Measurements from ENCODE around the gene GALNT2.

Gene GALNT2

GRCh38 chr1:230171356-230172015, 104.4 kb downstream of the GALNT2 start:
- no peak for DNase-seq

GRCh38 chr1:230172016-230172537, 105.0 kb downstream of the GALNT2 start:
- no peak for DNase-seq

GRCh38 chr1:230173187-230173975, 106.3 kb downstream of the GALNT2 start:
- DNase-seq: no peak

DNA sequence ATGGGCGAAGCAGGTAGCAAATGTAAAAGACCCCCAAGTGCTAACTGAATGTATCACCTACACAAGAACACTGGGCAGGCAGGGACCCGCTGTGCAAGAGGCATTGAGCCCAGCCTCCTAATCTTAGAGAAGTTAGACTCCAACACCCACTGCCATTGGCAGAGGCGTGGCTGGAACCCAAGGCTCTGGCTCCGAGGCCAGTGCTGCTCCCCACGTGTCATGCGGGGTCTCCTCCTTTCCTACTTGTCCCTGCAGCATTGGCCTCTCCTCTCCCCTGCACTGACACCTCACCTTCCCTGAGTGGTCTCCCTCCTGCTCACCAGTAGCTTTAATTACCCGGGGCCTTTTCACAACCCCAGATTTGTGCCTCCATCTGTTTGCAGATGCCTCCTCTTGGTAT, 107.0 kb downstream of the GALNT2 start:
- no peak for DNase-seq

DNA sequence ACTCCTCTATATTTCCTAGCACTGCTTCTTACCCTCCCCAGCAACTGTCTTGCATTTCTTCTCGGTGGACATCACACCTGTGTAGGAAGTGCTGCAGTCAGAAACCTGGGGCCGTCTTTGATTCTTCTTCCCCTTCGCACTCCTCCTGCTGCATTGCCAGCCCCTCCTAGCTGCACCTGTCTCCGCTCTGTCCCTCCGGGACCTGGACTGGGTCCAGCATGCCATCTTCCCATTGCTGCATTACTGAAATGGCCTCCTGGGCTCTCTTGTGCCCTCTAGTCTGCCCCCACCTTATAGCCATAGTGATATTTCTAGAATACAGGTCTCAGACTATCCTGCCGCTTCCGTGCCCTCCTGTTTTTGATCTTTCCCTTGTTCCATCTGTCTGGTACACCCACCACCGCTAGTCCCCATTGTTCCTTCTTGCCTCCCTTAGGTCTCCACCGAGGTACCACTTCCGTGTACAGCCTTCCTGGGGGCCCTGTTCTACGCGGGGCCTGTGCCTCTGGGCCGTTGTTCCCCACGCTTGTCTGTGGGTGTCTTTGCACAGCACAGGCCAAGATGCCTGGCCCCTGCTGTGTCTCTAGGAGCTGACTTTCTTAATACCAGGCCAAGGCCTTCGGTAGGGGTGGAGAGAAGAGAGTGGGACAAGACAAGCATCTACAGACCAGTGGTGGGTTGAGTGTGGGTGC, 107.6 kb downstream of the GALNT2 start:
- DNase-seq: no peak

DNA sequence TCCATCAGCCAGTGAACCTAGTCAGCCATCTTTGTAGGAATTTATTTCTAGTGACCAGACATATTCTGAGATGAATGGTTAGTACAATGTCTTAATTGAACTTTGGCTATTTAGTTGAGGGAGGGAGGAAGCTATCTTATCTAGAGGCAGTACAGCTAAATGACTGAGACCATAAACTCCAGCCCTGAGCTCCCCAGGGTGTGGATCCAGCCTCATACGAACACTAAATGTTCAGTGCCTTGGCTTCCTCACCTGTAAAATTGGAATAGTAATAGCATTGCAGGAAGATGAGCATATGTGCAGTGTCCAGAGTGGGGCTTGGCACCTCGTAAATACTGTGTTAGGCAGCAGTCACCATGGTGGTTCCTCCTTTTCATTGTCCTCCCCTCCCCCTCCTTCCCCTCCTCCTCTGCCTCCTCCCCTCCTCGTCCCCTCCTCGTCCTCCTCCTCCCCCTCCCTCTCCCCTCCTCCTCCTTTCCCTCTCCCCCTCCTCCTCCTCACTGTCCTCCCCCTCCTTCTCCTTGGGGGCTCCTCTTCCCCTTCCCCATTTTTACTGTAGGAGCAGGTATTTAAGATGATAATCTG, 108.2 kb downstream of the GALNT2 start:
- DNase-seq: no peak

DNA sequence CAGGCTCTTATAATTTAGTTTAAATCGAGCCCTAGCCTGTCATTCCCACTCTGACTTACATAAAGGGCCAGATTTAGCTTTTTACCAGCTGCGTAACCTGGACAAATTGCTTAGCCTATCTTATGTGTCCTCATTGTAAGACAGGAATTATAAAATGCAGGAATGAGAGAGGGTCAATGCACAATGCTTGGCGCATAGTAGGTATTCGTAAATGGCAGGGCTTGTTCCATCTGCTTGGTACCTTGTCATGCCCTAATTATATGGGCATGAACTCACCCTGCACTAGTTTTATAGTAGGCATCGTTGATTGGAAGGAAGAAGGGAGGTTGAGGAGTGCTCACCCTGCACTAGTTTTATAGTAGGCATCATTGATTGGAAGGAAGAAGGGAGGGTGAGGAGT, 108.8 kb downstream of the GALNT2 start:
- DNase-seq: no peak

GRCh38 chr1:230176326-230176725, 109.3 kb downstream of the GALNT2 start:
- DNase-seq: no peak

GRCh38 chr1:230176871-230177411, 109.9 kb downstream of the GALNT2 start:
- DNase-seq: no peak

- no peak for DNase-seq
Measured at GRCh38 chr1:230179249-230179648, 112.2 kb downstream of the GALNT2 start.

- DNase-seq: no peak
Measured at GRCh38 chr1:230185076-230186001, 118.3 kb downstream of the GALNT2 start.

GRCh38 chr1:230186003-230186863, 119.2 kb downstream of the GALNT2 start:
- peak; percentile 45 for DNase-seq

- DNase-seq: no peak
Measured at GRCh38 chr1:230186874-230187273, 119.8 kb downstream of the GALNT2 start.

- no peak for DNase-seq
Measured at GRCh38 chr1:230187290-230187689, 120.3 kb downstream of the GALNT2 start.

GRCh38 chr1:230188826-230189225, 121.8 kb downstream of the GALNT2 start:
- no peak for DNase-seq

DNA sequence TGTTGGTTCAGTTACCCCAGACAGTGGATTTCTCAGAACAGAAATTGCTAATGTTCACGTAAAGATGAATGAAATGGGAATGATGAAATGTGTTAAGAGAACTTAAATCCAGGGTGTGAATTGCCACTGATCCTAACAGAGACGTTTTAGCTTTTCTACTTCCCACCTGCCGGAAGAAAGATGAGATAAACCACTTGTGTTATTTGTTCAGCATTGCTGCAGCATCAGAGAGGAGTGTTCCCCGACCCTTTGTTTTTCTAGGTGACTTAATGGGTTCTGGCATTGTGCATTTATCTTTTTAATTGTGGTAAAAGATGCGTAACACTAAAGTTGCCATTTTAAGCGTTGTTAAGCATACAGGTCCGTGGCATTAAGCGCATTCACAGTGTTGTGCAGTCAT, 122.3 kb downstream of the GALNT2 start:
- DNase-seq: peak; percentile 36

- no peak for DNase-seq
Measured at GRCh38 chr1:230189824-230190223, 122.8 kb downstream of the GALNT2 start.

DNA sequence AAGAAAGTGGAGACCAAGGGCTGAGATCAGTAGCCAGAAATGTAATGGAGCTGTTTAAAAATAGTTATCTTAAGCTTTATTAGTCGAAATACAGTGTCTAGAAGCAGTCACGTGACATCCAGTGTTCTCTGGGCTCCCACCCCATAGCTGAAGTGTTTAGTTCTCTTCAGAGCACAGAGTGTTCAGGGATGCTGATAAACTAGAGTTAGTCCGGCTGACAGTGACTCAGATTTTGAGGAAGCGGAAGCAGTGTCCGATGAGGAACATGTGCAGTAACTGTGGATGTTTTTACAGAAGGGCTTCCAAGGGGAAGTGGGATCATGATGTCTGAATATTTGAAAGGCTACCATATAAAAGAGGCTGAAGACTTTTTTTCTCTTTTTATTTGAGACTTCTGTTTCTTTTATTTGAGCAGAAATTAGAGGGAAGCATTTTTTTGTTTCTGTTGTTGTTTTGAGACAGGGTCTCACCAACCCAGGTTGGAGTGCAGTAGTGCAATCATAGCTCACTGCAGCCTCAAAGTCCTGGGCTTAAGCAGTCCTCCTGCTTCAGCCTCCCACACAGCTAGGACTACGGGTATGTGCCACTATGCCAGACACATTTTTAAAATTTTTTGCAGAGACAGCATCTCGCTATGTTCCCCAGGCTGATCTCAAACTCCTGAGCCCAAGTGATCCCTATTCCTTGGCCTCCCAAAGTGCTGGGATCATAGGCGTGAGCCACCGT, 124.2 kb downstream of the GALNT2 start:
- DNase-seq: no peak

- no peak for DNase-seq
Measured at GRCh38 chr1:230191855-230192254, 124.8 kb downstream of the GALNT2 start.

- DNase-seq: no peak
Measured at GRCh38 chr1:230194525-230194924, 127.5 kb downstream of the GALNT2 start.
